ENCODE measurements around the gene MEAK7.

DNA sequence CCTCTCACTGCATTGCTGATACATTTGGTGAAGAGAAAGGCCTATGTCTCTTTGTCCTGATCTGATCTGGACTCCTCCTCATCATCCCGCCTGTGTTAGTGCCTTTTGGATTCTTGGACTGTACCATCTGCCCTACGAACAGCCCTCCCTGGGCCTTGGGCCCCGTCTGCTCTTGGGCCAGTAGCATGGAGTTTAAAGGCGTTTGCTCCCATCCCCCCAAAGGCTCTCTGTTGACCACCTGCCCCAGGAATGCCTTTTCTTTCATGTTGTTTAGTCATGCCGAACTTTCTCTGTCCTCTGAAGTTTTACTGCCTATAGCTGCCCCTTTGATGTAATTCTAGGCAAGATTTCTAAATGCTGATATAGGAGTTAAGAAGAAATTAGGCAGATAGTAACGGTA is 30.9 kb upstream of the MEAK7 start:
- TF ChIP-seq, protein P1, sequence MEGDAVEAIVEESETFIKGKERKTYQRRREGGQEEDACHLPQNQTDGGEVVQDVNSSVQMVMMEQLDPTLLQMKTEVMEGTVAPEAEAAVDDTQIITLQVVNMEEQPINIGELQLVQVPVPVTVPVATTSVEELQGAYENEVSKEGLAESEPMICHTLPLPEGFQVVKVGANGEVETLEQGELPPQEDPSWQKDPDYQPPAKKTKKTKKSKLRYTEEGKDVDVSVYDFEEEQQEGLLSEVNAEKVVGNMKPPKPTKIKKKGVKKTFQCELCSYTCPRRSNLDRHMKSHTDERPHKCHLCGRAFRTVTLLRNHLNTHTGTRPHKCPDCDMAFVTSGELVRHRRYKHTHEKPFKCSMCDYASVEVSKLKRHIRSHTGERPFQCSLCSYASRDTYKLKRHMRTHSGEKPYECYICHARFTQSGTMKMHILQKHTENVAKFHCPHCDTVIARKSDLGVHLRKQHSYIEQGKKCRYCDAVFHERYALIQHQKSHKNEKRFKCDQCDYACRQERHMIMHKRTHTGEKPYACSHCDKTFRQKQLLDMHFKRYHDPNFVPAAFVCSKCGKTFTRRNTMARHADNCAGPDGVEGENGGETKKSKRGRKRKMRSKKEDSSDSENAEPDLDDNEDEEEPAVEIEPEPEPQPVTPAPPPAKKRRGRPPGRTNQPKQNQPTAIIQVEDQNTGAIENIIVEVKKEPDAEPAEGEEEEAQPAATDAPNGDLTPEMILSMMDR (IDR thresholded peaks at IDR 0.05): no peak
- TF ChIP-seq POLR2A (IDR thresholded peaks at IDR 0.05): no peak

All from sigmoid colon (tissue), 3 donors.